ENCODE results near the gene VCL. TPM values are rescaled to one million over a fixed set of nuclear protein-coding genes. Genes with fewer than 3 reads are reported as not detected.

VCL gene
- total and polyA plus RNA-seq, 2 donors = 12.0 to 15.4 TPM

- Histone ChIP-seq H3K4me1 (ENCODE audit: control insufficient read depth in 2 of 2, insufficient read depth in 2 of 2, low read length in 2 of 2) (no peaks in the 10 kb centered on the region), H3K27ac (ENCODE audit: low read depth in 1 of 2, low read length in 1 of 2) (no peak overlapping the region), H3K4me3 (ENCODE audit: low read length in 2 of 2) (no peak overlapping the region), H3K9me3 (ENCODE audit: control insufficient read depth in 2 of 2, insufficient read depth in 1 of 2, low read length in 1 of 2) (no peaks in the 10 kb centered on the region), H3K27me3 (ENCODE audit: control insufficient read depth in 2 of 2, insufficient read depth in 1 of 2, low read length in 1 of 2) (no peaks in the 10 kb centered on the region), H3K36me3 (ENCODE audit: control insufficient read depth in 2 of 2, insufficient read depth in 2 of 2, low read length in 1 of 2) (no peaks in the 10 kb centered on the region)
- no peak for DNase-seq (ENCODE audit: low read depth in 6 of 9, low spot score in 9 of 9)
- WGBS = 85% methylated on average over 5 of the region's 5 CpGs
Measured at GRCh38 chr10:74081941-74082718, 84.2 kb downstream of the VCL start.

- no peak for DNase-seq (ENCODE audit: low read depth in 6 of 9, low spot score in 9 of 9)
- H3K4me3 ChIP-seq (ENCODE audit: low read length in 2 of 2) = no peak overlapping the region
- WGBS = 97% methylated on average over 2 of the region's 2 CpGs
- H3K9me3 ChIP-seq (ENCODE audit: control insufficient read depth in 2 of 2, insufficient read depth in 1 of 2, low read length in 1 of 2) = no peaks in the 10 kb centered on the region
- no peaks in the 10 kb centered on the region for H3K4me1 ChIP-seq (ENCODE audit: control insufficient read depth in 2 of 2, insufficient read depth in 2 of 2, low read length in 2 of 2)
- no peaks in the 10 kb centered on the region for H3K36me3 ChIP-seq (ENCODE audit: control insufficient read depth in 2 of 2, insufficient read depth in 2 of 2, low read length in 1 of 2)
- H3K27me3 ChIP-seq (ENCODE audit: control insufficient read depth in 2 of 2, insufficient read depth in 1 of 2, low read length in 1 of 2) = no peaks in the 10 kb centered on the region
- no peak overlapping the region for H3K27ac ChIP-seq (ENCODE audit: low read depth in 1 of 2, low read length in 1 of 2)
Measured at GRCh38 chr10:74083304-74083703, 85.4 kb downstream of the VCL start.

DNA sequence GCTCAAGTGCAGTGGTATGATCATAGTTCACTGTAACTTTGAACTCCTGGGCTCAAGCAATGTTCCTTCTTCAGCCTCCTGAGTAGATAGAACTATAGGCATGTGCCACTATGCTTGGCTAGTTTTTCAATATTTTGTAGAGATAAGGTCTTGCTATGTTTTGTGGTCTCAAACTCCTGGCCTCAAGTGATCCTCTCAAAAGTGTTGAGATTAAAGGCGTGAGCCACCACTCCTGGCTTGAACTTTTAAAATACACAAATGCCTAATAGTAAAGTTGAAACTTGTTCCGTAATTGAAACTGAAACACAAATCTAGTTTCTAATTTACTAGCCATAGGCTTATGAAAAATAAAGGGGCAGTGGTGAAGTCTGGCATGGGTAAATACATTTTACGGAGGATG, 87.0 kb downstream of the VCL start:
- Histone ChIP-seq H3K27ac (ENCODE audit: low read depth in 1 of 2, low read length in 1 of 2) (no peak overlapping the region), H3K4me1 (ENCODE audit: control insufficient read depth in 2 of 2, insufficient read depth in 2 of 2, low read length in 2 of 2) (no peaks in the 10 kb centered on the region), H3K36me3 (ENCODE audit: control insufficient read depth in 2 of 2, insufficient read depth in 2 of 2, low read length in 1 of 2) (peaks cover 0 to 3% of the 10 kb centered on the region in 2 donors), H3K27me3 (ENCODE audit: control insufficient read depth in 2 of 2, insufficient read depth in 1 of 2, low read length in 1 of 2) (no peaks in the 10 kb centered on the region), H3K4me3 (ENCODE audit: low read length in 2 of 2) (no peak overlapping the region), H3K9me3 (ENCODE audit: control insufficient read depth in 2 of 2, insufficient read depth in 1 of 2, low read length in 1 of 2) (no peaks in the 10 kb centered on the region)
- 94% methylated on average over 3 of the region's 3 CpGs for WGBS
- no peak for DNase-seq (ENCODE audit: low read depth in 6 of 9, low spot score in 9 of 9)

- no peak for DNase-seq (ENCODE audit: low read depth in 6 of 9, low spot score in 9 of 9)
- H3K27me3 ChIP-seq (ENCODE audit: control insufficient read depth in 2 of 2, insufficient read depth in 1 of 2, low read length in 1 of 2) = no peaks in the 10 kb centered on the region
- H3K27ac ChIP-seq (ENCODE audit: low read depth in 1 of 2, low read length in 1 of 2) = no peak overlapping the region
- H3K9me3 ChIP-seq (ENCODE audit: control insufficient read depth in 2 of 2, insufficient read depth in 1 of 2, low read length in 1 of 2) = no peaks in the 10 kb centered on the region
- H3K4me3 ChIP-seq (ENCODE audit: low read length in 2 of 2) = no peak overlapping the region
- WGBS = 99% methylated on average over 2 of the region's 2 CpGs
- no peaks in the 10 kb centered on the region for H3K4me1 ChIP-seq (ENCODE audit: control insufficient read depth in 2 of 2, insufficient read depth in 2 of 2, low read length in 2 of 2)
- H3K36me3 ChIP-seq (ENCODE audit: control insufficient read depth in 2 of 2, insufficient read depth in 2 of 2, low read length in 1 of 2) = peaks cover 0 to 3% of the 10 kb centered on the region in 2 donors
Measured at GRCh38 chr10:74086317-74086716, 88.4 kb downstream of the VCL start.

DNA sequence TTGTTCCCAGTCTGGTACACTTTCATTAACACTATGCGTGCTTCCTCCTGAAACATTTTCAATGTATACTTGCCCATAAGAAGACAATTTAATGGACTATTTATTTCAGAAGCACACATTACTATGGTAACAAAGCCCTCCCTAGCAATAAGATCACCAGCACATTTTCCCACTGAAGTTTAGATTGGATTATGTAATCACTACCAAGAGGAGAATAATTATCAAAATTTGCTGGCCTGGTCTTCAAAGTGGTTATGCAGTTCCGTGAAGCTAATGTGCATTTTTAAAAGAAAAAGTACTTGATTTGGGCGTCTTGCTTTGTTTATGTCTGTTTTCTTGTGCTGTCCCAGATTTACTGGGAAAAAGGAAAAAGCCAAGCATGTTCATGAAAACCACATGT, 90.8 kb downstream of the VCL start:
- Histone ChIP-seq H3K9me3 (ENCODE audit: control insufficient read depth in 2 of 2, insufficient read depth in 1 of 2, low read length in 1 of 2) (no peaks in the 10 kb centered on the region), H3K27ac (ENCODE audit: low read depth in 1 of 2, low read length in 1 of 2) (no peak overlapping the region), H3K4me3 (ENCODE audit: low read length in 2 of 2) (no peak overlapping the region), H3K36me3 (ENCODE audit: control insufficient read depth in 2 of 2, insufficient read depth in 2 of 2, low read length in 1 of 2) (peaks cover 0 to 3% of the 10 kb centered on the region in 2 donors), H3K27me3 (ENCODE audit: control insufficient read depth in 2 of 2, insufficient read depth in 1 of 2, low read length in 1 of 2) (no peaks in the 10 kb centered on the region), H3K4me1 (ENCODE audit: control insufficient read depth in 2 of 2, insufficient read depth in 2 of 2, low read length in 2 of 2) (no peaks in the 10 kb centered on the region)
- DNase-seq (ENCODE audit: low read depth in 6 of 9, low spot score in 9 of 9) = no peak
- WGBS = 65% methylated on average over 3 of the region's 3 CpGs

DNA sequence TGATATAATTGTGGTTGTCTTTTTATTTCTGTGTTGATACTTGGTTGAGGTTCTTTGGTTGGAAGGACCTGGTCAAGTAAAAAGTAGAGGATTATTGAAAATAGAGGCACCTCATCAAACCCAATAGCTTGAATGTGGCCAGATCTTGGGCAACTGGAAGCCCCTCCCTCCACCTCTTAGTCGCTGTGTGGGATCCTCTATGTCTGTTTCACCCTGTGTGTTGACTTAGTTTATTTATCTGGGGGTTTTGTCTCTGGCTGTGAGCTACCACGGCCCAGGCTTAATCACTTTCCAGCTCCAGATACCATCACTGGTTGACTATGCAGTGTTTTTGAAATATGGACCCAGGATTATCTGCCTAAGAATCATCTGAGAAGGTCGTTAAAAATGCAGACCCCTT, 94.5 kb downstream of the VCL start:
- Histone ChIP-seq H3K9me3 (ENCODE audit: control insufficient read depth in 2 of 2, insufficient read depth in 1 of 2, low read length in 1 of 2) (no peaks in the 10 kb centered on the region), H3K4me3 (ENCODE audit: low read length in 2 of 2) (no peak overlapping the region), H3K36me3 (ENCODE audit: control insufficient read depth in 2 of 2, insufficient read depth in 2 of 2, low read length in 1 of 2) (peaks cover 0 to 3% of the 10 kb centered on the region in 2 donors), H3K27ac (ENCODE audit: low read depth in 1 of 2, low read length in 1 of 2) (no peak overlapping the region), H3K27me3 (ENCODE audit: control insufficient read depth in 2 of 2, insufficient read depth in 1 of 2, low read length in 1 of 2) (no peaks in the 10 kb centered on the region), H3K4me1 (ENCODE audit: control insufficient read depth in 2 of 2, insufficient read depth in 2 of 2, low read length in 2 of 2) (no peaks in the 10 kb centered on the region)
- WGBS = 97% methylated on average over 3 of the region's 3 CpGs
- no peak for DNase-seq (ENCODE audit: low read depth in 6 of 9, low spot score in 9 of 9)

- H3K4me3 ChIP-seq (ENCODE audit: low read length in 2 of 2) = no peak overlapping the region
- peaks cover 0 to 3% of the 10 kb centered on the region in 2 donors for H3K36me3 ChIP-seq (ENCODE audit: control insufficient read depth in 2 of 2, insufficient read depth in 2 of 2, low read length in 1 of 2)
- no peaks in the 10 kb centered on the region for H3K27me3 ChIP-seq (ENCODE audit: control insufficient read depth in 2 of 2, insufficient read depth in 1 of 2, low read length in 1 of 2)
- no peaks in the 10 kb centered on the region for H3K4me1 ChIP-seq (ENCODE audit: control insufficient read depth in 2 of 2, insufficient read depth in 2 of 2, low read length in 2 of 2)
- DNase-seq (ENCODE audit: low read depth in 6 of 9, low spot score in 9 of 9) = no peak
- WGBS = 97% methylated on average over 4 of the region's 4 CpGs
- no peak overlapping the region for H3K27ac ChIP-seq (ENCODE audit: low read depth in 1 of 2, low read length in 1 of 2)
- no peaks in the 10 kb centered on the region for H3K9me3 ChIP-seq (ENCODE audit: control insufficient read depth in 2 of 2, insufficient read depth in 1 of 2, low read length in 1 of 2)
Measured at GRCh38 chr10:74093530-74094164, 95.7 kb downstream of the VCL start.

DNA sequence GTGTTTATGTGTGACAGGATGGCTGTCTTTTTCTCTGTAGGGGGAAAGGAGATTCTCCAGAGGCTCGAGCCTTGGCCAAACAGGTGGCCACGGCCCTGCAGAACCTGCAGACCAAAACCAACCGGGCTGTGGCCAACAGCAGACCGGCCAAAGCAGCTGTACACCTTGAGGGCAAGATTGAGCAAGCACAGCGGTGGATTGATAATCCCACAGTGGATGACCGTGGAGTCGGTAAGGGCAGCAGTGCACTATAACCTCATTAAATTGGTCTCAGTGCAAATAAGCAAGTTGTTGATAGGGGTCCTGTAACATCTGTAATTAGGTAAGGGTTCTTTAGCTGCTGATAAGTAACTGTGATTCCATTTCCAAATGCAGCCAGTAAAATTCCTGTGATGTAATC, 96.3 kb downstream of the VCL start:
- no peak overlapping the region for H3K27ac ChIP-seq (ENCODE audit: low read depth in 1 of 2, low read length in 1 of 2)
- WGBS = 96% methylated on average over 7 of the region's 7 CpGs
- H3K4me1 ChIP-seq (ENCODE audit: control insufficient read depth in 2 of 2, insufficient read depth in 2 of 2, low read length in 2 of 2) = no peaks in the 10 kb centered on the region
- no peaks in the 10 kb centered on the region for H3K9me3 ChIP-seq (ENCODE audit: control insufficient read depth in 2 of 2, insufficient read depth in 1 of 2, low read length in 1 of 2)
- H3K4me3 ChIP-seq (ENCODE audit: low read length in 2 of 2) = no peak overlapping the region
- DNase-seq (ENCODE audit: low read depth in 6 of 9, low spot score in 9 of 9) = no peak
- H3K36me3 ChIP-seq (ENCODE audit: control insufficient read depth in 2 of 2, insufficient read depth in 2 of 2, low read length in 1 of 2) = no peaks in the 10 kb centered on the region
- no peaks in the 10 kb centered on the region for H3K27me3 ChIP-seq (ENCODE audit: control insufficient read depth in 2 of 2, insufficient read depth in 1 of 2, low read length in 1 of 2)

GRCh38 chr10:74096777-74097176, 98.9 kb downstream of the VCL start:
- no peaks in the 10 kb centered on the region for H3K4me1 ChIP-seq (ENCODE audit: control insufficient read depth in 2 of 2, insufficient read depth in 2 of 2, low read length in 2 of 2)
- no peak overlapping the region for H3K27ac ChIP-seq (ENCODE audit: low read depth in 1 of 2, low read length in 1 of 2)
- H3K36me3 ChIP-seq (ENCODE audit: control insufficient read depth in 2 of 2, insufficient read depth in 2 of 2, low read length in 1 of 2) = no peaks in the 10 kb centered on the region
- no peak overlapping the region for H3K4me3 ChIP-seq (ENCODE audit: low read length in 2 of 2)
- no peak for DNase-seq (ENCODE audit: low read depth in 6 of 9, low spot score in 9 of 9)
- WGBS = 98% methylated on average over 2 of the region's 2 CpGs
- no peaks in the 10 kb centered on the region for H3K9me3 ChIP-seq (ENCODE audit: control insufficient read depth in 2 of 2, insufficient read depth in 1 of 2, low read length in 1 of 2)
- H3K27me3 ChIP-seq (ENCODE audit: control insufficient read depth in 2 of 2, insufficient read depth in 1 of 2, low read length in 1 of 2) = no peaks in the 10 kb centered on the region
